GM18526 (cell line): ENCODE data around the gene PRSS16.

Experiments used
- POLR2A ChIP-seq: IDR thresholded peaks from 3 replicates; pipeline ENCODE4 v1.6.1; 2011; ENCODE audit not compliant: insufficient read length; ENCODE audit errors: extremely low read depth

The PRSS16 gene

GRCh38 chr6:27268803-27269202 is 21.3 kb downstream of the PRSS16 start:
- no peak for TF ChIP-seq POLR2A

- no peak for TF ChIP-seq POLR2A
These were observed 26.3 kb downstream of the PRSS16 start for GRCh38 chr6:27273783-27274182.

GRCh38 chr6:27275025-27275956 is 27.8 kb downstream of the PRSS16 start:
- TF ChIP-seq POLR2A, result no peak

- no peak for TF ChIP-seq POLR2A
These were observed 32.1 kb downstream of the PRSS16 start for GRCh38 chr6:27279513-27280063.

GRCh38 chr6:27280064-27280539 is 32.6 kb downstream of the PRSS16 start:
- TF ChIP-seq POLR2A, result no peak

- TF ChIP-seq POLR2A, result no peak
These were observed 33.1 kb downstream of the PRSS16 start for GRCh38 chr6:27280540-27281000.

GRCh38 chr6:27281105-27281539 is 33.6 kb downstream of the PRSS16 start:
- TF ChIP-seq POLR2A, result no peak

- no peak for TF ChIP-seq POLR2A
These were observed 34.1 kb downstream of the PRSS16 start for GRCh38 chr6:27281569-27281968.

- no peak for TF ChIP-seq POLR2A
These were observed 35.8 kb downstream of the PRSS16 start for GRCh38 chr6:27283279-27283678.

GRCh38 chr6:27286141-27286540 is 38.6 kb downstream of the PRSS16 start:
- TF ChIP-seq POLR2A, result no peak

GRCh38 chr6:27287751-27288135 is 40.2 kb downstream of the PRSS16 start:
- no peak for TF ChIP-seq POLR2A

- no peak for TF ChIP-seq POLR2A
These were observed 40.9 kb downstream of the PRSS16 start for GRCh38 chr6:27288136-27289044.

GRCh38 chr6:27290065-27290849 is 42.8 kb downstream of the PRSS16 start:
- TF ChIP-seq POLR2A, result no peak

- no peak for TF ChIP-seq POLR2A
These were observed 43.3 kb downstream of the PRSS16 start for GRCh38 chr6:27290850-27291208.

GRCh38 chr6:27293436-27294098 is 46.1 kb downstream of the PRSS16 start:
- no peak for TF ChIP-seq POLR2A

GRCh38 chr6:27294409-27294808 is 46.9 kb downstream of the PRSS16 start:
- TF ChIP-seq POLR2A, result no peak
